Fibroblast of villous mesenchyme (primary cell): Measurements from ENCODE around the gene STPG1. TPM values are rescaled to one million over a fixed set of nuclear protein-coding genes. Genes with fewer than 3 reads are reported as not detected.

Experiments
- DNase-seq: peaks from one replicate; pipeline ENCODE4 v3.0.0-alpha.2; 2010; ENCODE audit warnings: low read depth
- H3K4me3 ChIP-seq: 2 replicates; pipeline ENCODE4 v1.5.1; 2011; ENCODE audit warnings: low read depth, mild to moderate bottlenecking, low read length
- CTCF ChIP-seq: IDR thresholded peaks from 2 replicates; pipeline ENCODE4 v1.5.1; 2012; ENCODE audit warnings: low read depth, mild to moderate bottlenecking, low read length; ENCODE audit not compliant: insufficient read depth
- total RNA-seq: library from RNA; depleted of rRNA; stranded (reverse); fragments of >200 nt; gene quantifications from 2 replicates; pipeline ENCODE4 v1.2.3, GENCODE V29; 2012

The STPG1 gene
- total RNA-seq, 1 donor, result 9.9 TPM

GRCh38 chr1:24420547-24420946, 7.0 kb upstream of the STPG1 start:
- no peak overlapping the region for H3K4me3 ChIP-seq
- TF ChIP-seq CTCF, result no peak
- peak; percentile 47 for DNase-seq

- TF ChIP-seq CTCF, result no peak
- no peak overlapping the region for H3K4me3 ChIP-seq
- peak; percentile 38 for DNase-seq
These were observed 5.5 kb upstream of the STPG1 start for GRCh38 chr1:24418898-24419628.

- TF ChIP-seq CTCF, result no peak
- peak overlapping the region; percentile 73 for H3K4me3 ChIP-seq
- peak; percentile 35 for DNase-seq
These were observed 4.1 kb upstream of the STPG1 start for GRCh38 chr1:24417681-24418080.

GRCh38 chr1:24416666-24417391, 3.2 kb upstream of the STPG1 start:
- peak; percentile 96 for DNase-seq
- H3K4me3 ChIP-seq, result peak overlapping the region; percentile 73
- TF ChIP-seq CTCF, result no peak

- peak overlapping the region; percentile 73 for H3K4me3 ChIP-seq
- no peak for TF ChIP-seq CTCF
- DNase-seq, result peak; percentile 33
These were observed 2.5 kb upstream of the STPG1 start for GRCh38 chr1:24415910-24416665.

- DNase-seq, result peak; percentile 99
- TF ChIP-seq CTCF, result peak; percentile 66
- peak within 1 kb of the TSS; percentile 73 for H3K4me3 ChIP-seq
These were observed 1.8 kb upstream of the STPG1 start, which contains the start of gene NIPAL3 for GRCh38 chr1:24415334-24415909. Gene NIPAL3, plus strand, starts transcription at chr1:24415802. Its CDS starts 3,746 bp downstream, at chr1:24419548.
